ENCODE data around the gene SLC15A2.

SLC15A2 gene

DNA sequence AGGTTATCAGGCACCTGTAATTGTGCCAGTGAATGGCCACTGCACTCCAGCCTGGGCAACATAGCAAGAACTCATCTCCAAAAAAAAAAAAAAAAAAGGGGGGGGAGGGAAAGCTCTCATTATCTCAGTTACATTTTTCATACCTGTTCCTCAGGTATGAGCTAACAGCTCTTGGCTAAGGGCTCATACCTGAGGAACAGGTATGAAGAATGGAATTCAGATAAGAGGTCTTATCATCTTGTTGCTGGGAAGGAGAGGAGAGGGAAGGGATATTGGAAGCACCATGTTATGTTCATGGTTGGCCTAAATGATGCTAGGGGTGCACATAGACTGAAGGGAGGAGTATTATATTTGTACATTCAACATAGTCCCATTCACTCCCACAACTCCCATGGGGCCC is 2.6 kb downstream of the SLC15A2 start:
- DNase-seq (ENCODE audit: low read depth): no peak
- TF ChIP-seq, protein P1, sequence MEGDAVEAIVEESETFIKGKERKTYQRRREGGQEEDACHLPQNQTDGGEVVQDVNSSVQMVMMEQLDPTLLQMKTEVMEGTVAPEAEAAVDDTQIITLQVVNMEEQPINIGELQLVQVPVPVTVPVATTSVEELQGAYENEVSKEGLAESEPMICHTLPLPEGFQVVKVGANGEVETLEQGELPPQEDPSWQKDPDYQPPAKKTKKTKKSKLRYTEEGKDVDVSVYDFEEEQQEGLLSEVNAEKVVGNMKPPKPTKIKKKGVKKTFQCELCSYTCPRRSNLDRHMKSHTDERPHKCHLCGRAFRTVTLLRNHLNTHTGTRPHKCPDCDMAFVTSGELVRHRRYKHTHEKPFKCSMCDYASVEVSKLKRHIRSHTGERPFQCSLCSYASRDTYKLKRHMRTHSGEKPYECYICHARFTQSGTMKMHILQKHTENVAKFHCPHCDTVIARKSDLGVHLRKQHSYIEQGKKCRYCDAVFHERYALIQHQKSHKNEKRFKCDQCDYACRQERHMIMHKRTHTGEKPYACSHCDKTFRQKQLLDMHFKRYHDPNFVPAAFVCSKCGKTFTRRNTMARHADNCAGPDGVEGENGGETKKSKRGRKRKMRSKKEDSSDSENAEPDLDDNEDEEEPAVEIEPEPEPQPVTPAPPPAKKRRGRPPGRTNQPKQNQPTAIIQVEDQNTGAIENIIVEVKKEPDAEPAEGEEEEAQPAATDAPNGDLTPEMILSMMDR (IDR thresholded peaks at IDR 0.05; ENCODE audit: low read depth, low read length, missing control alignments): no peak
- no peak overlapping the region for H3K4me3 ChIP-seq (ENCODE audit: low read depth, low read length)

DNA sequence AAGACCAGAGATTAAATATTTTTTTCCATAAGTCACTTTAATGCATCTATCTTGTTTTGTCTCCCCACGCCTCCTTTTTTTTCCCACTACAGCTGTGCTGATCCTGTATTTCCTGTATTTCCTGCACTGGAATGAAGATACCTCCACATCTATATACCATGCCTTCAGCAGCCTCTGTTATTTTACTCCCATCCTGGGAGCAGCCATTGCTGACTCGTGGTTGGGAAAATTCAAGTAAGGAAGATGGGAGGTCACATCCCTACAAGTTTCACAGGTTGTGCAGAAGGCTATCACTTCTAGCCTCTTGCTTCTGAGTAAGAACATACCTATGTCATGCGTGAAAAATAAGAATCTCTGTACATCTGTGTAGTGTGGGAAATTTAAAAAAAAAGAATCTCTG is 3.1 kb downstream of the SLC15A2 start:
- no peak overlapping the region for H3K4me3 ChIP-seq (ENCODE audit: low read depth, low read length)
- TF ChIP-seq, protein P1 (IDR thresholded peaks at IDR 0.05; ENCODE audit: low read depth, low read length, missing control alignments): no peak
- DNase-seq (ENCODE audit: low read depth): no peak

DNA sequence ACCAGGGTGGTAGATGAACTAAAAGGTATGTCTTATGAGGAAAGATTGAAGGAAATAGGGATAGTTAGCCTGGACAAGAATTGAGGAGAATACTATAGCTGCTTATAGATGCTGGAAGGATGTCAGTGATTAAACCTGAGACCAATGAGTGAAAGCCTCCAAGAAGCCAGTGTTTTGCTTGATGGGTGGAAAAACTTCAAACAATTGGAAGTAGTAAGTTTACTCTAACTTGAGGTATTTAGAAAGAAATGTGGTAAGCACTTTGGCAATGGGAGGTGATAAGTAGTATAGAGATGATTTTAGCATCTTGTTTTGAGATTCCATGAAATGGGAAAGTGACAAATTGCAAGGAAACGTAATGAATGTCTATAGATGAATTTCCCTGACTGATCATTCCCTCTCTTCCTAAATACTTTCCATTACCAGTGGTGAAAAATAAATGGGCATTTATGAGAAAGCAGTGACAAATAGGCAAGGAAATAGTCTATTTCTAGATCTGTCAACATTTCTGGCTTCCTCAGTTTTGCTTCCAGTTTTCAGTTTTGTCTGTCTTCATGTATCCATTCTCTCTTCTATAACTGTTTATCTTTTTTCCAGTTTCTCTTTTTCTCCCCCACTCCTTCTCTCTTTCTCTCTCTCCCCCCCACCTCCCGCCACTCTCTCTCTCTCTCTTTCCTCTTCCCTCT is 19.2 kb downstream of the SLC15A2 start:
- TF ChIP-seq, protein P1 (IDR thresholded peaks at IDR 0.05; ENCODE audit: low read depth, low read length, missing control alignments): no peak
- H3K4me3 ChIP-seq (ENCODE audit: low read depth, low read length): no peak overlapping the region
- DNase-seq (ENCODE audit: low read depth): no peak

DNA sequence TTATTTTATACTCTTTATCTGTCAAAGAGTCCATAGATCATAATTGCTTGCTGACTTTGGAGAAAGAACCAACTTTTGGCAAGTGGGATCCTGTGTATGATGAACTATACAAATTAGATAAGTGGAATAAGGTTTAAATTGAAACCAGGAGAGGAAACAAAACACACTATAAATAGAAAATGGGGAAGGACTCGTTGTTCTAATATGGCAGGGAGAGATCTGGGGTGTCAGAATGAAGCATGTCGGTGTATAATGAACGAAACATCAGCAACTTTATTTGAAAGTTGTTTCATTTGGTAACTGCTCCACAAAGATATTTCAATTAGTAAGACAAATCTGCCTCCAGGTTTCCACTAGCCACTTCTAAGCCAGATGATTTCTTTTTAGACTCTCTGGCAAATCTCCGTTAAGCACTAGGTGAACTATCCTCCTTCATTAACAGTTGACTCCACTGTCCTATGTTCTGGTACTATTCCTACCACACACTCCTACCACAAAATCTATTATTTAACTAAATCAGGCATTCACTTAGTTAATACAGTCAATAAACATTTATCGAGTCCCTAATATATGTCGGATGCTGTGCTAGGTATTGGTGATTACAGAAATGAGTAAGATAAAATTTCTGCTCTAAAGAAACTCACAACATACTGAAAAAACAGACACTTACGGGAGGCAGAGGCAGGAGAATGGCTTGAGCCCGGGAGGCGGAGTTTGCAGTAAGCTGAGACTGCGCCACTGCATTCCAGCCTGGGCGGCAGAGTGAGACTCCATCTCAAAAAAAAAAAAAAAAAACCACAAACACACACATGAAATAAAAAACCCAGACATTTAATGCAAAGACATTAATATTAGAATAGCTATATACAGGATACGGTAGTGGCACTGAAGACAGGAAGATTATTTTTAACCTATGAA is 20.1 kb downstream of the SLC15A2 start:
- DNase-seq (ENCODE audit: low read depth): no peak
- TF ChIP-seq, protein P1 (IDR thresholded peaks at IDR 0.05; ENCODE audit: low read depth, low read length, missing control alignments): no peak
- no peak overlapping the region for H3K4me3 ChIP-seq (ENCODE audit: low read depth, low read length)

DNA sequence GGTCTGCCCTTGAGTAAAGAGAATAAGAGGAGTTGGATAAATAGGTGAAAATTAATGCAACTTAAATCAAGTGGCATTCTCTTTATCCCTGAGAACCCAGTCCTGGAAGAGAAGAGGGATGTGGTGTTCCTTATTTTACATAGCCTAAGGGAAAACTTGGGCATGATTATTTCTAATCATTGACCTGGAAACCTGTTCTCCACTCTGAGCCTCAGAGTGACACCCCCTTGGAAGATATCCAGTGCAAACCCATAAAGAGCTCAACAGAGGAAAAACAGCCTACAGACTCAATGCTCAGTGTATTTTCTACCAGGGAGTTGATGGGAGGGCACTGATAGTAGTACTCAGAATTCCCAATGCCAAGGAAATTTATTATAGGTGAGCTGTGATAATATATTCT is 22.0 kb downstream of the SLC15A2 start:
- TF ChIP-seq, protein P1 (IDR thresholded peaks at IDR 0.05; ENCODE audit: low read depth, low read length, missing control alignments): no peak
- no peak for DNase-seq (ENCODE audit: low read depth)
- H3K4me3 ChIP-seq (ENCODE audit: low read depth, low read length): no peak overlapping the region

DNA sequence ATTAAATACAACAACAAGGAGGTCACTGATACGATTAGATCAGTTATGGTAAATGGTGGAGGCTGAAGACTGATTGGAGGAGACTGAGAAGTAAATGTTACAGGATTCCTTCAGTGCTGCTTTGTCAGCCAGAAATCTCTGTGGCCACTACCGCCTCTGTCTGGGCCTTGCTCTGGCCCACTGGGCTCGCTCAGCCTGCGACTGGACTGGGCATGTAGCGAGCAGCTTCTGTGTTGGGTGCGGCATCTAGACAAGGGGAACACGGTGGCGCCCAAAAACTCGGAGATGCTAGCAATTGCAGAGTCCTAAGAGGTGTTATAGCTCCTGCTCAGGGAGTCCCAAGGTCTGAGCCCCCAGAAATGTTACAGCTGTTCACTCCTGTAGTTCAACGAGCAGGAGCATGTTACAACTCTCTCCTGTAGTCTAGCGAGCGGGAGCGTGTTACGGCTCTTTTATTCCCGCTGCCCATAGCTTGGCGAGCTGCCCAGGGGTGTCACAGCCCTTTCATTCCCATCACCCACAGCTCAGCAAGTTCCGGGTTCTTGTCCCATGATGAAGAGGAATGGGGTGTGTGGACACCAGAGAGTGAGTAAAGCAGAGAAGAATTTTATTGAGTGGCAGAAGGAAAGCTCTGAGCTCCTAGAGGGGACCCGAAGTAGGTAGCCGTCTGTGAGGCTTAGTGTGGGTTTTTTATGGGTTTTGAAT is 24.7 kb downstream of the SLC15A2 start:
- no peak for DNase-seq (ENCODE audit: low read depth)
- H3K4me3 ChIP-seq (ENCODE audit: low read depth, low read length): no peak overlapping the region
- TF ChIP-seq, protein P1 (IDR thresholded peaks at IDR 0.05; ENCODE audit: low read depth, low read length, missing control alignments): no peak
